ENCODE results near the gene MCRIP1. TPM values are rescaled to one million over a fixed set of nuclear protein-coding genes. Genes with fewer than 3 reads are reported as not detected.

MCRIP1 gene, protein sequence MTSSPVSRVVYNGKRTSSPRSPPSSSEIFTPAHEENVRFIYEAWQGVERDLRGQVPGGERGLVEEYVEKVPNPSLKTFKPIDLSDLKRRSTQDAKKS
- polyA plus RNA-seq (2011; rRNA removed), result 63.2 and 88.2 TPM in 2 replicates
- polyA minus RNA-seq (2011; rRNA and poly(A)+ RNA removed), result 15.6 and 16.4 TPM in 2 replicates

DNA sequence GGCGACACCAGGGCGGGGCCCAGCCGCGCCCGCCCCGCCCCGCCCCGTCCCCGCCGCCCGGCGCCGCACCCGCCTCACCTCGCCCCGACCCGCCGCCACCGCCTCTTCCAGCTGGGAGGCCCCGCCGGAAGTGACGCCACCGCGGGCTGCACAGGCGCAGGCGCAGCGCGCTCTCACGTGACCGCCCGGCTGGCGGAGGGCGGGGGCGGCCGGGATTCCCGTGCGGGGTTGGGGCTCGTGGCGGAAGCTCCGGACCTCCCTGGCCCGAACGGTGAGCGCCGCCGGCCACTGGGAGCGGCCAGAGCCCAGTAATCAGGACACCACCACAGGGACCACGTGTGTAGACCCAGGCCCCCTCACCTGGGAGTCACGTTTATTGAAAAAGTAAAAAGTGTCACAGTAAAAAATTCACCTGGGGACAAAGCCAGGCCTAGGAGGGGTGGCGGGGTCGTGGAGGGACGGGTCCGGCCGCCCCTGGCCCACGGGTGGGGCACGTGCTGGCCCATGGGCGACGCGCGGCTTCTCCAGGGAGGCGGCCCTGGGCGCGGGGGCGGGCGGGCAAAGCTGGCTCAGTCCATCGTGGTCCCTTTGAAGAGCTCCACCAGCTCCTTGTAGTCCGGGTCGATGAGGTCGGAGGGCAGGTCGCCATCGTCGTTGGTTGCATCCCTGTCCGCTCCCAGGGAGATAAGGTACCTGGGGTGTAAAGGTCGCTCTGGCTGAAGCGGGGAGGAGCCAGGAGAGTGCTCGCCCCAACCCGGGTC is at the start of gene MCRIP1:
Gene MCRIP1, minus strand, starts transcription at position 132 of the 761 bp plus-strand sequence. CDS start 8,785 bp downstream, outside the sequence.
- peak; percentile 65 for DNase-seq (ENCODE audit: low read depth, low spot score)
- peak within 1 kb of the TSS; percentile 80 for H3K4me3 ChIP-seq (ENCODE audit: low read depth, low read length)
- no peak for TF ChIP-seq CTCF (IDR thresholded peaks at IDR 0.05; ENCODE audit: low read depth, low read length)
- CTCF ChIA-PET, result interaction anchor here (0.6 kb wide), 1 partner anchor 122 kb away, joined by 3 read pairs; no protein-coding TSS in a partner anchor
- peak within 1 kb of the TSS; percentile 89 for H3K27ac ChIP-seq (ENCODE audit: low read depth, low read length)
- H3K27me3 ChIP-seq (ENCODE audit: control insufficient read depth, insufficient read depth, low read length), result no peaks in the 10 kb centered on the region
- no peaks in the 10 kb centered on the region; the same call in 1 of the 2 replicates for H3K9me3 ChIP-seq (ENCODE audit: control insufficient read depth, insufficient read depth, low read length)
- POLR2A ChIA-PET, result interaction anchor here (0.7 to 1.7 kb wide), 13 partner anchors 9 to 131 kb away, joined by 3 to 12 read pairs (median 5); partner anchors contain the start of genes MRPL12 and P4HB

- no peak overlapping the region for H3K4me3 ChIP-seq (ENCODE audit: low read depth, low read length)
- ChIA-PET CTCF (no interaction called here), POLR2A (no interaction called here)
- H3K27ac ChIP-seq (ENCODE audit: low read depth, low read length), result no peak overlapping the region
- no peak for TF ChIP-seq CTCF (IDR thresholded peaks at IDR 0.05; ENCODE audit: low read depth, low read length)
- DNase-seq (ENCODE audit: low read depth, low spot score), result no peak
- H3K27me3 ChIP-seq (ENCODE audit: control insufficient read depth, insufficient read depth, low read length), result no peaks in the 10 kb centered on the region
- no peaks in the 10 kb centered on the region; the same call in 1 of the 2 replicates for H3K9me3 ChIP-seq (ENCODE audit: control insufficient read depth, insufficient read depth, low read length)
These were observed 46.0 kb upstream of the MCRIP1 start for GRCh38 chr17:81879121-81879520.

GRCh38 chr17:81878294-81878693 is 45.2 kb upstream of the MCRIP1 start:
- Histone ChIP-seq H3K9me3 (ENCODE audit: control insufficient read depth, insufficient read depth, low read length) (no peaks in the 10 kb centered on the region; the same call in 1 of the 2 replicates), H3K27ac (ENCODE audit: low read depth, low read length) (no peak overlapping the region), H3K27me3 (ENCODE audit: control insufficient read depth, insufficient read depth, low read length) (no peaks in the 10 kb centered on the region), H3K4me3 (ENCODE audit: low read depth, low read length) (no peak overlapping the region)
- POLR2A ChIA-PET, result interaction anchor here (0.7 kb wide), 1 partner anchor 11 kb away, joined by 6 read pairs; no protein-coding TSS in a partner anchor
- CTCF ChIA-PET, result no interaction called here
- no peak for TF ChIP-seq CTCF (IDR thresholded peaks at IDR 0.05; ENCODE audit: low read depth, low read length)
- no peak for DNase-seq (ENCODE audit: low read depth, low spot score)

DNA sequence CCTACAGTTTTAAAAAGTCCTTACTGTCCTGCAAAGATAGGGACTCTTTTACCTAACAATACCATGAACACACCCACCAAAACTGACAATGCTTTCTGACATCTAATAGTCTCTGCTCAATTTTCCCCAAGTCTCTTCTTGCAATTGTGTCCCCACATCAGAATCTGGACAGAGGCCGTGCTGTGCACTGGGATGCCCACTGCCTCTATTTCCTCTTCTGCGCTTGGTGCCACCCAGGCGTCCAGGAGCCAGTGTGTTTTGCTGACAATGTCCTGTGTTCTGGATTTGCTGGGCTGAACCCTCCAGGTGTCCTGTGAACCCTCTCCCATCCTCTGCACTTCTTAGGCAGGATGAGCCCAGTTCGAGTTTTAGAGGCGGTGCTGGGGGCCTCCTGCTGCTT is 44.5 kb upstream of the MCRIP1 start:
- TF ChIP-seq CTCF (IDR thresholded peaks at IDR 0.05; ENCODE audit: low read depth, low read length), result no peak
- CTCF ChIA-PET, result no interaction called here
- Histone ChIP-seq H3K9me3 (ENCODE audit: control insufficient read depth, insufficient read depth, low read length) (no peaks in the 10 kb centered on the region; the same call in 1 of the 2 replicates), H3K4me3 (ENCODE audit: low read depth, low read length) (no peak overlapping the region), H3K27ac (ENCODE audit: low read depth, low read length) (no peak overlapping the region), H3K27me3 (ENCODE audit: control insufficient read depth, insufficient read depth, low read length) (no peaks in the 10 kb centered on the region)
- no peak for DNase-seq (ENCODE audit: low read depth, low spot score)
- POLR2A ChIA-PET, result no interaction called here
